Myometrial cell (primary cell): Measurements from ENCODE around the gene RHOU. TPM values are rescaled to one million over a fixed set of nuclear protein-coding genes. Genes with fewer than 3 reads are reported as not detected.

Experiments
- total RNA-seq: library from RNA; depleted of rRNA; stranded (reverse); fragments of >200 nt; gene quantifications from 2 replicates; pipeline ENCODE4 v1.2.3, GENCODE V29; 2015

RHOU gene
- 1.4 and 2.3 TPM in 2 replicates for total RNA-seq

GRCh38 chr1:228734881-228735801 is at the start of gene RHOU:
Gene RHOU (plus strand): TSS chr1:228735479. CDS start chr1:228735743, 264 bp downstream.

Other genes with a start within 250 kb of the RHOU start
- gene RNF187, start 248.1 kb upstream of the RHOU start, total RNA-seq, result 48.0 and 53.9 TPM in 2 replicates